SK-N-SH treated with all-trans-retinoic acid at 6 μM for 48 hours (cell line): ENCODE results near the gene ATP11C.

ENCODE experiments used
- BACH2 ChIP-seq: fragments of 250-450 bp; sonication (Bioruptor Pico); IDR thresholded peaks from 2 replicates; pipeline ENCODE4 v1.9.0; 2021; ENCODE audit warnings: mild to moderate bottlenecking, borderline replicate concordance
- ISL1 ChIP-seq: fragments of 250-450 bp; sonication (Bioruptor Pico); IDR thresholded peaks from 2 replicates; pipeline ENCODE4 v2.1.2; 2022; ENCODE audit warnings: mild to moderate bottlenecking, moderate library complexity
- PATZ1 ChIP-seq: fragments of 250-450 bp; sonication (Bioruptor Pico); IDR thresholded peaks from 2 replicates; pipeline ENCODE4 v1.8.0; 2020; ENCODE audit warnings: mild to moderate bottlenecking, moderate library complexity, borderline replicate concordance
- RARB ChIP-seq: fragments of 250-450 bp; sonication (Bioruptor Pico); IDR thresholded peaks from 2 replicates; pipeline ENCODE4 v1.8.0; 2021; ENCODE audit warnings: mild to moderate bottlenecking, moderate library complexity
- ZFP30 ChIP-seq: fragments of 450-650 bp; formaldehyde crosslinking; IDR thresholded peaks from 2 replicates; pipeline ENCODE4 v1.5.0; 2022; ENCODE audit warnings: mild to moderate bottlenecking, moderate library complexity

GRCh38 chrX:139825618-139826017 is 107.2 kb downstream of the ATP11C start:
- TF ChIP-seq ISL1 (CRISPR knock-in tag) (no peak), BACH2 (no peak), PATZ1 (no peak), RARB (CRISPR knock-in tag) (no peak), ZFP30 (no peak)
